ENCODE results near the gene KBTBD7. TPM values are rescaled to one million over a fixed set of nuclear protein-coding genes. Genes with fewer than 3 reads are reported as not detected.

Gene KBTBD7
- total and polyA plus RNA-seq, 9 of the 15 experiments (the other 6 are each of a cell fraction or from before 2014, with no cell fraction given) = 1.8 to 4.4 (median 3.3) TPM

DNA sequence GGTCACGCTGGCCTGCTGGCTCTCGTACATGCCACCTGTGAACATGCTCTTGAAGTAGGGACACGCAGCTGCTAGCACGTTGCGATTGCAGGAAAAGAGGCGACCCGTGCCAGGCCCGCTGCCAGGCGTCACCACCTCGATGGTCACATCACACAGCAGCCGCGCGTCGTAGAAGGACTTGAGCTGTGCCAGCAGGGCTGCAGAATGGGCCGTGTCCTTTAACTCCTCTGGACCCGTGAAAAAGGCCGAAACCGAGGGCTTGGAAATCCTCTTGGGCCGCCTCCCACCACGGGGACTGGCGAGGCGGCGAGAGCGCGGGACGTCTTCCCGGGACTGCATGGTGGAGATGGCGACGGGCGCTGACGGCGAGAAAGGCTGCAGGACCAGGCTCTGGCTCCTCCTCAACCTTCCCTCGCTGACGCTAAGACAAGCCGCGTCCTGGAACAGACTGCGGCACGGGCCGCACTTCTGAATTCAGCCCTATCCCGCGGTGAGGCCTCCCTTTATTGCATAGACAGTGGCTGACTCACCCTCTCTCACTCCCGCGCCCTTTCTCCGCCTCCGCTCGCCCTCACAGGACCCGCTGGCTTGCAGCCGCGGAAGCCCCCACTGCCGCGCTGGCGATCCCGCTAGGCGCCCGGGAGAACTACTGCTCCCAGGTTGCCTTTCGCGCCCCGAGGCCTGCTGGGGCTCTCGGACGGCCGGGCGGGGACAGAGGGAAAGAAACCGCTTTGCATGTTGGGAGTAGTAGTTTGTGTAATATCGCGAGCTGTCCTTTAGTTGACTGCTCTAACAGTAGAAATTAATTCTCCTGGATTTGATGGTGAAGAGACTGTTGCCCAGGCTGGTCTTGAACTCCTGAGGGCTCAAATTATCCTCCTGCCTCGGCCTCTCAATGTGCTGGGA is at the start of gene KBTBD7 (continued):
- TF ChIP-seq MYBL2 (IDR thresholded peaks at IDR 0.05; ENCODE audit: low read depth) (no peak), MYBL2 (CRISPR knock-in tag; IDR thresholded peaks at IDR 0.05; ENCODE audit: borderline replicate concordance) (no peak), TCF3 (CRISPR knock-in tag; IDR thresholded peaks at IDR 0.05) (0 out of 2 replicates have a peak, but pooled peaks have one; percentile 18), DPF2 (IDR thresholded peaks at IDR 0.05) (peak; percentile 57; the same call in 1 of the 2 replicates), TAF9B (IDR thresholded peaks at IDR 0.05; ENCODE audit: partially characterized antibody) (no peak), U2AF2 (optimal IDR thresholded peaks at IDR 0.05; ENCODE audit: low read depth, low read length) (no peak), ZNF282 (CRISPR knock-in tag; IDR thresholded peaks at IDR 0.05) (no peak), SMARCA4 (IDR thresholded peaks at IDR 0.05) (no peak), NR2F6 (CRISPR knock-in tag; IDR thresholded peaks at IDR 0.05) (no peak), HMGXB4 (CRISPR knock-in tag; IDR thresholded peaks at IDR 0.05) (no peak), NUFIP1 (IDR thresholded peaks at IDR 0.05; ENCODE audit: partially characterized antibody) (no peak), SRSF9 (IDR thresholded peaks at IDR 0.05; ENCODE audit: borderline replicate concordance, low read depth, low read length) (no peak), DLX4 (CRISPR knock-in tag; IDR thresholded peaks at IDR 0.05) (no peak), THRAP3 (IDR thresholded peaks at IDR 0.05; ENCODE audit: borderline replicate concordance) (no peak), TOE1 (IDR thresholded peaks at IDR 0.05; ENCODE audit: borderline replicate concordance) (peak; percentile 55; the same call in 1 of the 2 replicates), TOE1 (CRISPR knock-in tag; IDR thresholded peaks at IDR 0.05; ENCODE audit: borderline replicate concordance, low read depth) (no peak), FOXM1 (IDR thresholded peaks at IDR 0.05; ENCODE audit: low read depth) (no peak), FOXM1 (CRISPR knock-in tag; IDR thresholded peaks at IDR 0.05; ENCODE audit: low read depth) (no peak)
- TF ChIP-seq, protein P1, sequence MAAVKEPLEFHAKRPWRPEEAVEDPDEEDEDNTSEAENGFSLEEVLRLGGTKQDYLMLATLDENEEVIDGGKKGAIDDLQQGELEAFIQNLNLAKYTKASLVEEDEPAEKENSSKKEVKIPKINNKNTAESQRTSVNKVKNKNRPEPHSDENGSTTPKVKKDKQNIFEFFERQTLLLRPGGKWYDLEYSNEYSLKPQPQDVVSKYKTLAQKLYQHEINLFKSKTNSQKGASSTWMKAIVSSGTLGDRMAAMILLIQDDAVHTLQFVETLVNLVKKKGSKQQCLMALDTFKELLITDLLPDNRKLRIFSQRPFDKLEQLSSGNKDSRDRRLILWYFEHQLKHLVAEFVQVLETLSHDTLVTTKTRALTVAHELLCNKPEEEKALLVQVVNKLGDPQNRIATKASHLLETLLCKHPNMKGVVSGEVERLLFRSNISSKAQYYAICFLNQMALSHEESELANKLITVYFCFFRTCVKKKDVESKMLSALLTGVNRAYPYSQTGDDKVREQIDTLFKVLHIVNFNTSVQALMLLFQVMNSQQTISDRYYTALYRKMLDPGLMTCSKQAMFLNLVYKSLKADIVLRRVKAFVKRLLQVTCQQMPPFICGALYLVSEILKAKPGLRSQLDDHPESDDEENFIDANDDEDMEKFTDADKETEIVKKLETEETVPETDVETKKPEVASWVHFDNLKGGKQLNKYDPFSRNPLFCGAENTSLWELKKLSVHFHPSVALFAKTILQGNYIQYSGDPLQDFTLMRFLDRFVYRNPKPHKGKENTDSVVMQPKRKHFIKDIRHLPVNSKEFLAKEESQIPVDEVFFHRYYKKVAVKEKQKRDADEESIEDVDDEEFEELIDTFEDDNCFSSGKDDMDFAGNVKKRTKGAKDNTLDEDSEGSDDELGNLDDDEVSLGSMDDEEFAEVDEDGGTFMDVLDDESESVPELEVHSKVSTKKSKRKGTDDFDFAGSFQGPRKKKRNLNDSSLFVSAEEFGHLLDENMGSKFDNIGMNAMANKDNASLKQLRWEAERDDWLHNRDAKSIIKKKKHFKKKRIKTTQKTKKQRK (IDR thresholded peaks at IDR 0.05; ENCODE audit: borderline replicate concordance, low read depth, low read length) = no peak
- TF ChIP-seq, protein P2, sequence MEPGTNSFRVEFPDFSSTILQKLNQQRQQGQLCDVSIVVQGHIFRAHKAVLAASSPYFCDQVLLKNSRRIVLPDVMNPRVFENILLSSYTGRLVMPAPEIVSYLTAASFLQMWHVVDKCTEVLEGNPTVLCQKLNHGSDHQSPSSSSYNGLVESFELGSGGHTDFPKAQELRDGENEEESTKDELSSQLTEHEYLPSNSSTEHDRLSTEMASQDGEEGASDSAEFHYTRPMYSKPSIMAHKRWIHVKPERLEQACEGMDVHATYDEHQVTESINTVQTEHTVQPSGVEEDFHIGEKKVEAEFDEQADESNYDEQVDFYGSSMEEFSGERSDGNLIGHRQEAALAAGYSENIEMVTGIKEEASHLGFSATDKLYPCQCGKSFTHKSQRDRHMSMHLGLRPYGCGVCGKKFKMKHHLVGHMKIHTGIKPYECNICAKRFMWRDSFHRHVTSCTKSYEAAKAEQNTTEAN (CRISPR knock-in tag; IDR thresholded peaks at IDR 0.05) = no peak
- TF ChIP-seq, protein P3, sequence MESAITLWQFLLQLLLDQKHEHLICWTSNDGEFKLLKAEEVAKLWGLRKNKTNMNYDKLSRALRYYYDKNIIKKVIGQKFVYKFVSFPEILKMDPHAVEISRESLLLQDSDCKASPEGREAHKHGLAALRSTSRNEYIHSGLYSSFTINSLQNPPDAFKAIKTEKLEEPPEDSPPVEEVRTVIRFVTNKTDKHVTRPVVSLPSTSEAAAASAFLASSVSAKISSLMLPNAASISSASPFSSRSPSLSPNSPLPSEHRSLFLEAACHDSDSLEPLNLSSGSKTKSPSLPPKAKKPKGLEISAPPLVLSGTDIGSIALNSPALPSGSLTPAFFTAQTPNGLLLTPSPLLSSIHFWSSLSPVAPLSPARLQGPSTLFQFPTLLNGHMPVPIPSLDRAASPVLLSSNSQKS (CRISPR knock-in tag; IDR thresholded peaks at IDR 0.05) = no peak
